Left ventricle myocardium inferior (tissue), 1 donor: ENCODE measurements around the gene PRLR. TPM values are rescaled to one million over a fixed set of nuclear protein-coding genes. Genes with fewer than 3 reads are reported as not detected.

Source experiments
- DNase-seq: peaks from one replicate; pipeline ENCODE4 v3.0.0-alpha.2; 2020
- H3K27ac ChIP-seq: fragments of 200-600 bp; replicated peaks from 2 replicates; pipeline ENCODE4 v1.8.0; 2021
- H3K27me3 ChIP-seq: fragments of 200-600 bp; 2 replicates; pipeline ENCODE4 v1.8.0; 2021; ENCODE audit warnings: low read depth
- H3K36me3 ChIP-seq: fragments of 200-600 bp; 2 replicates; pipeline ENCODE4 v1.8.0; 2021
- H3K4me1 ChIP-seq: fragments of 200-600 bp; 2 replicates; pipeline ENCODE4 v1.8.0; 2021
- H3K4me3 ChIP-seq: fragments of 200-600 bp; 2 replicates; pipeline ENCODE4 v1.8.0; 2021; ENCODE audit warnings: mild to moderate bottlenecking, moderate library complexity
- H3K9me3 ChIP-seq: fragments of 200-600 bp; replicated peaks from 2 replicates; pipeline ENCODE4 v1.8.0; 2021
- intact Hi-C: fragments of 100-400 bp; cut with micrococcal nuclease; formaldehyde crosslinking; loops from one replicate; pipeline ENCODE4 v1.11.0; 2022
- total RNA-seq: library from RNA; stranded (reverse); fragmentation: NEBNext Ultra II Directional; extraction: Animal tissue kit (Norgen Biotek cat#: 25700); gene quantifications from one replicate; pipeline ENCODE4 v1.2.1, GENCODE V29; 2021
- TF ChIP-seq, protein P1 (sequence below): fragments of 200-600 bp; IDR thresholded peaks from 2 replicates; pipeline ENCODE4 v1.8.0; 2021; ENCODE audit warnings: antibody characterized with exemption, mild to moderate bottlenecking, borderline replicate concordance
- donor health status: DM: no; HTN: yes; CAD: no; lungs with severe emphysema.

PRLR gene
- total RNA-seq, 1 donor from 2014 or later = 0.66 TPM

GRCh38 chr5:35180046-35180445 is 50.2 kb downstream of the PRLR start:
- Histone ChIP-seq H3K27me3 (peaks cover 12% of the 10 kb centered on the region), H3K4me1 (no peaks in the 10 kb centered on the region), H3K9me3 (no peaks in the 10 kb centered on the region), H3K27ac (no peak overlapping the region), H3K4me3 (no peak overlapping the region), H3K36me3 (no peaks in the 10 kb centered on the region)
- intact Hi-C loops = no loop called here
- no peak for DNase-seq
- TF ChIP-seq, protein P1, sequence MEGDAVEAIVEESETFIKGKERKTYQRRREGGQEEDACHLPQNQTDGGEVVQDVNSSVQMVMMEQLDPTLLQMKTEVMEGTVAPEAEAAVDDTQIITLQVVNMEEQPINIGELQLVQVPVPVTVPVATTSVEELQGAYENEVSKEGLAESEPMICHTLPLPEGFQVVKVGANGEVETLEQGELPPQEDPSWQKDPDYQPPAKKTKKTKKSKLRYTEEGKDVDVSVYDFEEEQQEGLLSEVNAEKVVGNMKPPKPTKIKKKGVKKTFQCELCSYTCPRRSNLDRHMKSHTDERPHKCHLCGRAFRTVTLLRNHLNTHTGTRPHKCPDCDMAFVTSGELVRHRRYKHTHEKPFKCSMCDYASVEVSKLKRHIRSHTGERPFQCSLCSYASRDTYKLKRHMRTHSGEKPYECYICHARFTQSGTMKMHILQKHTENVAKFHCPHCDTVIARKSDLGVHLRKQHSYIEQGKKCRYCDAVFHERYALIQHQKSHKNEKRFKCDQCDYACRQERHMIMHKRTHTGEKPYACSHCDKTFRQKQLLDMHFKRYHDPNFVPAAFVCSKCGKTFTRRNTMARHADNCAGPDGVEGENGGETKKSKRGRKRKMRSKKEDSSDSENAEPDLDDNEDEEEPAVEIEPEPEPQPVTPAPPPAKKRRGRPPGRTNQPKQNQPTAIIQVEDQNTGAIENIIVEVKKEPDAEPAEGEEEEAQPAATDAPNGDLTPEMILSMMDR = no peak

GRCh38 chr5:35177783-35178182 is 52.5 kb downstream of the PRLR start:
- no peak overlapping the region for H3K27ac ChIP-seq
- no peaks in the 10 kb centered on the region for H3K9me3 ChIP-seq
- intact Hi-C loops = no loop called here
- TF ChIP-seq, protein P1 = no peak
- no peak overlapping the region for H3K4me3 ChIP-seq
- no peak for DNase-seq
- no peaks in the 10 kb centered on the region for H3K4me1 ChIP-seq
- H3K36me3 ChIP-seq = no peaks in the 10 kb centered on the region
- no peaks in the 10 kb centered on the region for H3K27me3 ChIP-seq

GRCh38 chr5:35172533-35172932 is 57.8 kb downstream of the PRLR start:
- peaks cover 16% of the 10 kb centered on the region for H3K9me3 ChIP-seq
- no peak overlapping the region for H3K4me3 ChIP-seq
- TF ChIP-seq, protein P1 = no peak
- H3K27ac ChIP-seq = no peak overlapping the region
- H3K4me1 ChIP-seq = no peaks in the 10 kb centered on the region
- no peaks in the 10 kb centered on the region for H3K36me3 ChIP-seq
- H3K27me3 ChIP-seq = no peaks in the 10 kb centered on the region
- intact Hi-C loops = no loop called here
- no peak for DNase-seq

GRCh38 chr5:35171991-35172390 is 58.3 kb downstream of the PRLR start:
- Histone ChIP-seq H3K36me3 (no peaks in the 10 kb centered on the region), H3K9me3 (peaks cover 21% of the 10 kb centered on the region), H3K4me1 (no peaks in the 10 kb centered on the region), H3K27ac (no peak overlapping the region), H3K27me3 (no peaks in the 10 kb centered on the region), H3K4me3 (no peak overlapping the region)
- DNase-seq = no peak
- TF ChIP-seq, protein P1 = no peak
- intact Hi-C loops = no loop called here

DNA sequence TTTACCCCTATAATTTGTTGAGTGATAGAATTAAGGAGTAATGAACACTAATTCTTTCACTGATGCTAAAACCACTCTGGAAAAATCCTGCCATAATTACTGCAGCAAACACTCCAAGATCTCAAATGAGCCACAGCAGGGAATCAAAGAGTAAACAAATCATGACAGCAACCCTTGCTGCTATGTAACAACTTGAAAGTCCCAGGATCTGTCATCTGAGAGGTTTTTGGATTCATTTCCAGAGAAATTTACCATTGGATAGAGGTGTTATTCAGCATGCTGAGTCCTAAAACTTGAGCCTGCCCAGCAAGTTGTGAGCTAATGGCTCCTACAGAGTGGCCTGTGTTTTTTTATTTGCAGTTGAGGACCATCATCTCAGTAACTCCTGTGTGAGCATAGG is 59.2 kb downstream of the PRLR start:
- intact Hi-C loops = no loop called here
- TF ChIP-seq, protein P1 = no peak
- no peak overlapping the region for H3K27ac ChIP-seq

DNA sequence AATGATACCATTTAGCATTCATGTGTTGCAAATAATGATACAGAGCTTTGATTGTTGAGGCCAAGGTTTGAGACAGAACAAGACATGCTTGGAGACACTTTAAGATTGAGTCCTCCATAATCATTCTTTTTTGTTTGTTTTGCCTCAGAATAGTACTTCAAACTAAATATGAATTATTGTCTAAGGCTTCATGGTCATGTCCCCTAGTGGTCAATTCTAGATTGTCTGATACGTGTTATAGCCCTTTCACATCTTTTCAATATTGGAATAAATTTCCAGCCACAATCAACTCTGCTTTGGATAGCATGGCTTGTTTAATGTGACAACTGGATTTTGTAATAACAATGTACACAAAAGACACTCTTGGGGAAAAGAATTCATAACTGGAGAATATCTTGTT is 64.2 kb downstream of the PRLR start:
- Histone ChIP-seq H3K27ac (no peak overlapping the region), H3K36me3 (no peaks in the 10 kb centered on the region), H3K9me3 (peaks cover 22% of the 10 kb centered on the region), H3K4me1 (no peaks in the 10 kb centered on the region), H3K4me3 (no peak overlapping the region), H3K27me3 (no peaks in the 10 kb centered on the region)
- TF ChIP-seq, protein P1 = no peak
- intact Hi-C loops = no loop called here
- no peak for DNase-seq

More for the DNA sequence above, 59.2 kb downstream of the PRLR start:
- DNase-seq = no peak
- no peaks in the 10 kb centered on the region for H3K27me3 ChIP-seq
- peaks cover 22% of the 10 kb centered on the region for H3K9me3 ChIP-seq
- H3K36me3 ChIP-seq = no peaks in the 10 kb centered on the region
- H3K4me3 ChIP-seq = no peak overlapping the region
- H3K4me1 ChIP-seq = no peaks in the 10 kb centered on the region
